HCT116 (cell line): ENCODE data around the gene SEZ6. TPM values are rescaled to one million over a fixed set of nuclear protein-coding genes. Genes with fewer than 3 reads are reported as not detected.

Experiments
- ATAC-seq: fragments of 200-7000 bp; cut with Tn5 transposase; 2 replicates; pipeline ENCODE4 v1.9.1; 2020; ENCODE audit warnings: mild to moderate bottlenecking, moderate library complexity
- BruUV-seq: library from RNA; stranded (reverse); fragments of 400-500 nt; replicated peaks from 2 replicates; lab custom pipeline; 2021; lab: Mats Ljungman, UMichigan
- CTCF ChIA-PET: fragments of 300-600 bp; sonication (Branson Sonifier 250); formaldehyde crosslinking; loops from one replicate; lab custom pipeline; 2021; ENCODE audit warnings: antibody characterized with exemption; lab: Charles Lee
- POLR2A ChIA-PET: fragments of 300-600, 350-600 bp; sonication (Branson Sonifier 250); formaldehyde crosslinking; loops from one replicate; lab custom pipeline; 2021; ENCODE audit warnings: antibody characterized with exemption; lab: Charles Lee
- RAD21 ChIA-PET, 2 experiments: fragments of 300-600 bp; sonication (Branson Sonifier 250); formaldehyde crosslinking; loops; one replicate each; lab custom pipeline; 2023; ENCODE audit warnings: low total read pairs in 2 of 2; ENCODE audit not compliant: uncharacterized antibody in 2 of 2, unreplicated experiment in 2 of 2, low non-redundant PET in 1 of 2; lab: Charles Lee
- DNase-seq: peaks from one replicate; pipeline ENCODE4 v3.0.0-alpha.2; 2010; ENCODE audit warnings: low read depth, low spot score
- H2AFZ ChIP-seq: fragments of 200-600 bp; shearing (Covaris generic), sonication (generic); 2 replicates; pipeline ENCODE4 v1.6.1; 2017; ENCODE audit warnings: low read depth, mixed run types, mixed read lengths, antibody characterized with exemption, low read length; ENCODE audit not compliant: poor library complexity, severe bottlenecking
- H3K27ac ChIP-seq: 2 replicates; pipeline ENCODE4 v1.5.1; 2012; ENCODE audit warnings: low read depth, low read length
- H3K27me3 ChIP-seq: fragments of 200-600 bp; sonication (generic); 2 replicates; pipeline ENCODE4 v1.6.1; 2016; ENCODE audit warnings: mixed run types, low read length, mixed read lengths; ENCODE audit not compliant: insufficient read depth
- H3K36me3 ChIP-seq, 2 experiments: fragments of 200-500 bp in 1 of 2; fragments of 200-600 bp in 1 of 2; sonication (Bioruptor generic) in 1 of 2; sonication (generic) in 1 of 2; 2 replicates each; pipeline versions ENCODE4 v1.5.1 to v1.6.1; 2014 to 2016; ENCODE audit warnings: low read length in 2 of 2, inconsistent platforms in 1 of 2, mixed read lengths in 1 of 2, mixed run types in 1 of 2; ENCODE audit not compliant: insufficient read depth in 2 of 2, control insufficient read depth in 1 of 2
- H3K4me1 ChIP-seq, 2 experiments: fragments of 200-600 bp in 1 of 2; sonication (generic) in 1 of 2; 2 replicates each; pipeline versions ENCODE4 v1.5.1 to v1.6.1; 2012 to 2017; ENCODE audit warnings: low read length in 2 of 2, inconsistent platforms in 1 of 2, mild to moderate bottlenecking in 1 of 2, mixed read lengths in 1 of 2, mixed run types in 1 of 2, moderate library complexity in 1 of 2; ENCODE audit not compliant: insufficient read depth in 2 of 2, control insufficient read depth in 1 of 2
- H3K4me2 ChIP-seq: fragments of 200-600 bp; sonication (generic); 2 replicates; pipeline ENCODE4 v1.6.1; 2017; ENCODE audit warnings: mixed run types, low read length, mixed read lengths
- H3K4me3 ChIP-seq, 2 experiments: fragments of 200-600 bp in 1 of 2; sonication (generic) in 1 of 2; replicated peaks in 1 of 2; 2 replicates each; pipeline ENCODE4 v1.5.1; 2011 to 2016; ENCODE audit warnings: low read length in 2 of 2, control low read depth in 1 of 2, low read depth in 1 of 2, mild to moderate bottlenecking in 1 of 2, mixed read lengths in 1 of 2, mixed run types in 1 of 2
- H3K79me2 ChIP-seq: fragments of 200-600 bp; sonication (generic); 2 replicates; pipeline ENCODE4 v1.6.1; 2017; ENCODE audit warnings: mild to moderate bottlenecking, mixed run types, low read length, moderate library complexity, mixed read lengths; ENCODE audit not compliant: insufficient read depth
- H3K9ac ChIP-seq: fragments of 200-600 bp; sonication (generic); 2 replicates; pipeline ENCODE4 v1.6.1; 2016; ENCODE audit warnings: low read length, mixed read lengths
- H3K9me2 ChIP-seq: fragments of 200-600 bp; sonication (generic), shearing (Covaris generic); 2 replicates; pipeline ENCODE4 v1.6.1; 2017; ENCODE audit warnings: mixed run types, mild to moderate bottlenecking, moderate library complexity; ENCODE audit not compliant: insufficient read depth
- H3K9me3 ChIP-seq, 2 experiments: fragments of 200-500 bp in 1 of 2; fragments of 200-600 bp in 1 of 2; sonication (Bioruptor generic) in 1 of 2; sonication (generic) in 1 of 2; 2 replicates each; pipeline ENCODE4 v1.6.1; 2014 to 2017; ENCODE audit warnings: low read length in 2 of 2, mixed read lengths in 2 of 2, inconsistent platforms in 1 of 2, low read depth in 1 of 2, mild to moderate bottlenecking in 1 of 2, mixed run types in 1 of 2, moderate library complexity in 1 of 2; ENCODE audit not compliant: control insufficient read depth in 1 of 2, insufficient read depth in 1 of 2
- H4K20me1 ChIP-seq: fragments of 200-600 bp; sonication (generic), shearing (Covaris generic); 2 replicates; pipeline ENCODE4 v1.6.1; 2017; ENCODE audit warnings: mixed run types, mild to moderate bottlenecking, moderate library complexity; ENCODE audit not compliant: insufficient read depth
- EGR1 ChIP-seq: IDR thresholded peaks from 2 replicates; pipeline ENCODE4 v1.6.1; 2012; ENCODE audit warnings: low read depth
- ELF1 ChIP-seq: IDR thresholded peaks from 2 replicates; pipeline ENCODE4 v1.6.1; 2012; ENCODE audit warnings: low read depth, borderline replicate concordance
- EZH2 ChIP-seq: fragments of 200-600 bp; sonication (generic); IDR thresholded peaks from 2 replicates; pipeline ENCODE4 v1.6.1; 2017; ENCODE audit warnings: antibody characterized with exemption, mixed run types
- EZH2phosphoT487 ChIP-seq: fragments of 200-600 bp; IDR thresholded peaks from 2 replicates; pipeline ENCODE4 v1.6.1; 2018; ENCODE audit warnings: antibody characterized with exemption, borderline replicate concordance
- FOSL1 ChIP-seq: IDR thresholded peaks from 2 replicates; pipeline ENCODE4 v1.6.1; 2012; ENCODE audit warnings: low read depth
- JUND ChIP-seq: IDR thresholded peaks from 2 replicates; pipeline ENCODE4 v1.6.1; 2012
- POLR2AphosphoS5 ChIP-seq: IDR thresholded peaks from 2 replicates; pipeline ENCODE4 v1.6.1; 2011; ENCODE audit warnings: mild to moderate bottlenecking, low read depth, low read length, moderate library complexity
- SIN3A ChIP-seq: IDR thresholded peaks from 2 replicates; pipeline ENCODE4 v1.6.1; 2012; ENCODE audit warnings: low read depth
- SP1 ChIP-seq: IDR thresholded peaks from 2 replicates; pipeline ENCODE4 v1.6.1; 2012; ENCODE audit warnings: low read depth
- SRF ChIP-seq: IDR thresholded peaks from 2 replicates; pipeline ENCODE4 v1.6.1; 2012; ENCODE audit warnings: low read depth
- TCF7L2 ChIP-seq: IDR thresholded peaks from 2 replicates; pipeline ENCODE4 v1.7.0; 2011; ENCODE audit warnings: borderline replicate concordance, inconsistent platforms; ENCODE audit not compliant: insufficient read depth, insufficient read length; ENCODE audit errors: extremely low read depth
- YY1 ChIP-seq: IDR thresholded peaks from 2 replicates; pipeline ENCODE4 v1.6.1; 2011; ENCODE audit warnings: low read length, low read depth, moderate library complexity, mild to moderate bottlenecking; ENCODE audit not compliant: insufficient replicate concordance; ENCODE audit errors: extremely low read depth
- ZFX ChIP-seq: fragments of 450-650 bp; IDR thresholded peaks from 2 replicates; pipeline ENCODE4 v1.6.1; 2017
- intact Hi-C: fragments of 100-400 bp; cut with micrococcal nuclease; formaldehyde crosslinking; loops from 2 replicates; pipeline ENCODE4 v1.10.0; 2022
- total RNA-seq: library from RNA; stranded (reverse); gene quantifications from one replicate; pipeline ENCODE4 v1.2.1, GENCODE V29; 2021; ENCODE audit not compliant: unreplicated experiment
- TF ChIP-seq, protein P1 (sequence below), 3 experiments: fragments of 200-600 bp in 1 of 3; sonication (generic) in 1 of 3; IDR thresholded peaks in 2 of 3; conservative IDR thresholded peaks in 1 of 3; 2 replicates each; pipeline ENCODE4 v1.5.1; 2012 to 2017; ENCODE audit warnings: low read depth in 2 of 3, low read length in 2 of 3, antibody characterized with exemption in 1 of 3, borderline replicate concordance in 1 of 3, control low read depth in 1 of 3, mild to moderate bottlenecking in 1 of 3, mixed read lengths in 1 of 3, mixed run types in 1 of 3, moderate library complexity in 1 of 3; ENCODE audit not compliant: insufficient read depth in 1 of 3
- TF ChIP-seq, protein P2 (sequence below): IDR thresholded peaks from 2 replicates; pipeline ENCODE4 v1.6.1; 2011; ENCODE audit warnings: mild to moderate bottlenecking, low read length, moderate library complexity; ENCODE audit not compliant: insufficient replicate concordance; ENCODE audit errors: extremely low read depth
- TF ChIP-seq, protein P3 (sequence below): IDR thresholded peaks from 2 replicates; pipeline ENCODE4 v1.6.1; 2012
- TF ChIP-seq, protein P4 (sequence below): IDR thresholded peaks from 2 replicates; pipeline ENCODE4 v1.6.1; 2012; ENCODE audit warnings: low read depth

Gene SEZ6
- total RNA-seq, 1 experiment from 2014 or later = 0.22 TPM

DNA sequence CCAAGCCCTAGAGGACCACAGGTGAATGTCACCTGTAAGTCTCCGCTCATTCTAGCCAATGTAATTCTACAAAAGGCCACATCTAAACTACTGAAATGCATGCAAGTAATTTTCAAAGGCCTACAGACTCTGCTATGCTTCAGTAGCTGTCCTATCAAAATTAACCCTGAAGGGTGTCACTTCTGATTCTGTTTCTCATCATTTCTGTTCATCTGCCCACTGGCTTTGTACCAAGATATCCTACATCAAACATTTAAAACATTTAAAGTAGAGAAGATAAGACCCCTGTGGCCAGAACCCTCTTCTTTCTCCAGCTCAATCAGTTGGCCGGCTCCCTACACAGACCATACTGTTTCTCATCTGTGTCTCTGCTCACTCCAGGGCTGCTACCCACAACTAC lies 76.0 kb downstream of the SEZ6 start:
- no peaks in the 10 kb centered on the region for H3K9me3 ChIP-seq
- H3K4me3 ChIP-seq = no peak overlapping the region
- intact Hi-C loops = no loop called here
- RAD21 ChIA-PET = no interaction called here
- H3K27ac ChIP-seq = no peak overlapping the region
- no peak for TF ChIP-seq SP1
- TF ChIP-seq, protein P1, sequence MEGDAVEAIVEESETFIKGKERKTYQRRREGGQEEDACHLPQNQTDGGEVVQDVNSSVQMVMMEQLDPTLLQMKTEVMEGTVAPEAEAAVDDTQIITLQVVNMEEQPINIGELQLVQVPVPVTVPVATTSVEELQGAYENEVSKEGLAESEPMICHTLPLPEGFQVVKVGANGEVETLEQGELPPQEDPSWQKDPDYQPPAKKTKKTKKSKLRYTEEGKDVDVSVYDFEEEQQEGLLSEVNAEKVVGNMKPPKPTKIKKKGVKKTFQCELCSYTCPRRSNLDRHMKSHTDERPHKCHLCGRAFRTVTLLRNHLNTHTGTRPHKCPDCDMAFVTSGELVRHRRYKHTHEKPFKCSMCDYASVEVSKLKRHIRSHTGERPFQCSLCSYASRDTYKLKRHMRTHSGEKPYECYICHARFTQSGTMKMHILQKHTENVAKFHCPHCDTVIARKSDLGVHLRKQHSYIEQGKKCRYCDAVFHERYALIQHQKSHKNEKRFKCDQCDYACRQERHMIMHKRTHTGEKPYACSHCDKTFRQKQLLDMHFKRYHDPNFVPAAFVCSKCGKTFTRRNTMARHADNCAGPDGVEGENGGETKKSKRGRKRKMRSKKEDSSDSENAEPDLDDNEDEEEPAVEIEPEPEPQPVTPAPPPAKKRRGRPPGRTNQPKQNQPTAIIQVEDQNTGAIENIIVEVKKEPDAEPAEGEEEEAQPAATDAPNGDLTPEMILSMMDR (IDR thresholded peaks at IDR 0.05 in 2 of 3, conservative IDR thresholded peaks at IDR 0.05 in 1 of 3; ENCODE audit: borderline replicate concordance in 1 of 3, insufficient read depth in 1 of 3, low read depth in 2 of 3, low read length in 2 of 3) = no peak
- no peak for TF ChIP-seq TCF7L2
- no peak for TF ChIP-seq ELF1
- no peak for TF ChIP-seq EZH2phosphoT487
- no peak for TF ChIP-seq EZH2
- no peak for TF ChIP-seq FOSL1
- no peak for TF ChIP-seq YY1
- no peak for TF ChIP-seq SIN3A
- TF ChIP-seq, protein P2, sequence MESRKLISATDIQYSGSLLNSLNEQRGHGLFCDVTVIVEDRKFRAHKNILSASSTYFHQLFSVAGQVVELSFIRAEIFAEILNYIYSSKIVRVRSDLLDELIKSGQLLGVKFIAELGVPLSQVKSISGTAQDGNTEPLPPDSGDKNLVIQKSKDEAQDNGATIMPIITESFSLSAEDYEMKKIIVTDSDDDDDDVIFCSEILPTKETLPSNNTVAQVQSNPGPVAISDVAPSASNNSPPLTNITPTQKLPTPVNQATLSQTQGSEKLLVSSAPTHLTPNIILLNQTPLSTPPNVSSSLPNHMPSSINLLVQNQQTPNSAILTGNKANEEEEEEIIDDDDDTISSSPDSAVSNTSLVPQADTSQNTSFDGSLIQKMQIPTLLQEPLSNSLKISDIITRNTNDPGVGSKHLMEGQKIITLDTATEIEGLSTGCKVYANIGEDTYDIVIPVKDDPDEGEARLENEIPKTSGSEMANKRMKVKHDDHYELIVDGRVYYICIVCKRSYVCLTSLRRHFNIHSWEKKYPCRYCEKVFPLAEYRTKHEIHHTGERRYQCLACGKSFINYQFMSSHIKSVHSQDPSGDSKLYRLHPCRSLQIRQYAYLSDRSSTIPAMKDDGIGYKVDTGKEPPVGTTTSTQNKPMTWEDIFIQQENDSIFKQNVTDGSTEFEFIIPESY = no peak
- no peak for TF ChIP-seq SRF
- TF ChIP-seq POLR2AphosphoS5 = no peak
- TF ChIP-seq, protein P3, sequence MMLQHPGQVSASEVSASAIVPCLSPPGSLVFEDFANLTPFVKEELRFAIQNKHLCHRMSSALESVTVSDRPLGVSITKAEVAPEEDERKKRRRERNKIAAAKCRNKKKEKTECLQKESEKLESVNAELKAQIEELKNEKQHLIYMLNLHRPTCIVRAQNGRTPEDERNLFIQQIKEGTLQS = no peak
- TF ChIP-seq EGR1 = no peak
- TF ChIP-seq, protein P4, sequence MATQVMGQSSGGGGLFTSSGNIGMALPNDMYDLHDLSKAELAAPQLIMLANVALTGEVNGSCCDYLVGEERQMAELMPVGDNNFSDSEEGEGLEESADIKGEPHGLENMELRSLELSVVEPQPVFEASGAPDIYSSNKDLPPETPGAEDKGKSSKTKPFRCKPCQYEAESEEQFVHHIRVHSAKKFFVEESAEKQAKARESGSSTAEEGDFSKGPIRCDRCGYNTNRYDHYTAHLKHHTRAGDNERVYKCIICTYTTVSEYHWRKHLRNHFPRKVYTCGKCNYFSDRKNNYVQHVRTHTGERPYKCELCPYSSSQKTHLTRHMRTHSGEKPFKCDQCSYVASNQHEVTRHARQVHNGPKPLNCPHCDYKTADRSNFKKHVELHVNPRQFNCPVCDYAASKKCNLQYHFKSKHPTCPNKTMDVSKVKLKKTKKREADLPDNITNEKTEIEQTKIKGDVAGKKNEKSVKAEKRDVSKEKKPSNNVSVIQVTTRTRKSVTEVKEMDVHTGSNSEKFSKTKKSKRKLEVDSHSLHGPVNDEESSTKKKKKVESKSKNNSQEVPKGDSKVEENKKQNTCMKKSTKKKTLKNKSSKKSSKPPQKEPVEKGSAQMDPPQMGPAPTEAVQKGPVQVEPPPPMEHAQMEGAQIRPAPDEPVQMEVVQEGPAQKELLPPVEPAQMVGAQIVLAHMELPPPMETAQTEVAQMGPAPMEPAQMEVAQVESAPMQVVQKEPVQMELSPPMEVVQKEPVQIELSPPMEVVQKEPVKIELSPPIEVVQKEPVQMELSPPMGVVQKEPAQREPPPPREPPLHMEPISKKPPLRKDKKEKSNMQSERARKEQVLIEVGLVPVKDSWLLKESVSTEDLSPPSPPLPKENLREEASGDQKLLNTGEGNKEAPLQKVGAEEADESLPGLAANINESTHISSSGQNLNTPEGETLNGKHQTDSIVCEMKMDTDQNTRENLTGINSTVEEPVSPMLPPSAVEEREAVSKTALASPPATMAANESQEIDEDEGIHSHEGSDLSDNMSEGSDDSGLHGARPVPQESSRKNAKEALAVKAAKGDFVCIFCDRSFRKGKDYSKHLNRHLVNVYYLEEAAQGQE = no peak
- no peak for TF ChIP-seq ZFX
- no peak for TF ChIP-seq JUND
- no peaks in the 10 kb centered on the region for H4K20me1 ChIP-seq
- H2AFZ ChIP-seq = no peak overlapping the region
- H3K27me3 ChIP-seq = no peaks in the 10 kb centered on the region
- H3K36me3 ChIP-seq = peaks cover 0 to 9% of the 10 kb centered on the region in 2 experiments; a peak in 1 of 4 replicates
- H3K79me2 ChIP-seq = peaks cover 80% of the 10 kb centered on the region
- no TSS peak for BruUV-seq
- H3K9me2 ChIP-seq = no peaks in the 10 kb centered on the region
- POLR2A ChIA-PET = no interaction called here
- DNase-seq (no peak), ATAC-seq (no peak)
- H3K9ac ChIP-seq = no peak overlapping the region
- no peaks in the 10 kb centered on the region for H3K4me1 ChIP-seq
- no peak overlapping the region for H3K4me2 ChIP-seq
- CTCF ChIA-PET = interaction anchor here (1.1 to 1.2 kb wide), 2 partner anchors 25 to 203 kb away, joined by 3 to 4 read pairs; no protein-coding TSS in a partner anchor
